Cardiac muscle cell (in vitro differentiated cells and primary cell): ENCODE data around the gene CALML6. TPM values are rescaled to one million over a fixed set of nuclear protein-coding genes. Genes with fewer than 3 reads are reported as not detected.

ENCODE experiments used
- DNase-seq, 2 donors: peaks; one replicate each; pipeline versions ENCODE4 v3.0.0 to v3.0.0-alpha.2; 2010 to 2017; ENCODE audit warnings: low read depth in 1 of 2, low spot score in 1 of 2
- H3K27ac ChIP-seq: fragments of 200-600 bp; sonication (generic); 2 replicates; pipeline ENCODE4 v1.5.1; 2016
- H3K27me3 ChIP-seq: fragments of 200-600 bp; sonication (generic); 2 replicates; pipeline ENCODE4 v1.6.0; 2016; ENCODE audit warnings: control low read depth
- H3K36me3 ChIP-seq: fragments of 200-600 bp; sonication (generic); 2 replicates; pipeline ENCODE4 v1.5.1; 2016; ENCODE audit warnings: control low read depth
- H3K4me1 ChIP-seq: fragments of 200-600 bp; sonication (generic); 2 replicates; pipeline ENCODE4 v1.8.1; 2017; ENCODE audit warnings: low read depth, mild to moderate bottlenecking, mixed run types
- H3K4me3 ChIP-seq: fragments of 200-600 bp; sonication (generic); 2 replicates; pipeline ENCODE4 v1.5.1; 2016; ENCODE audit warnings: mild to moderate bottlenecking
- H3K9me3 ChIP-seq: fragments of 200-600 bp; sonication (generic); 2 replicates; pipeline ENCODE4 v1.5.1; 2017; ENCODE audit warnings: low read depth, mild to moderate bottlenecking, control low read depth
- polyA plus RNA-seq: library from polyadenylated mRNA; unstranded; fragments of >200 nt; fragmentation: Nextera tagmentation; extraction: Ambion mirVana; gene quantifications from 2 replicates; pipeline ENCODE4 v1.2.1, GENCODE V29; 2016
- total RNA-seq: library from RNA; depleted of rRNA; stranded (reverse); fragments of >200 nt; gene quantifications from 2 replicates; pipeline ENCODE4 v1.2.3, GENCODE V29; 2016
- TF ChIP-seq, protein P1 (sequence below): IDR thresholded peaks from 2 replicates; pipeline ENCODE4 v1.5.1; 2012; ENCODE audit warnings: low read depth, mild to moderate bottlenecking, low read length

The CALML6 gene, protein sequence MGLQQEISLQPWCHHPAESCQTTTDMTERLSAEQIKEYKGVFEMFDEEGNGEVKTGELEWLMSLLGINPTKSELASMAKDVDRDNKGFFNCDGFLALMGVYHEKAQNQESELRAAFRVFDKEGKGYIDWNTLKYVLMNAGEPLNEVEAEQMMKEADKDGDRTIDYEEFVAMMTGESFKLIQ
- total RNA-seq: 0.63 TPM in 1 of 2 replicates, not detected in the other
- 0.28 TPM in 1 of 2 replicates, not detected in the other for polyA plus RNA-seq

DNA sequence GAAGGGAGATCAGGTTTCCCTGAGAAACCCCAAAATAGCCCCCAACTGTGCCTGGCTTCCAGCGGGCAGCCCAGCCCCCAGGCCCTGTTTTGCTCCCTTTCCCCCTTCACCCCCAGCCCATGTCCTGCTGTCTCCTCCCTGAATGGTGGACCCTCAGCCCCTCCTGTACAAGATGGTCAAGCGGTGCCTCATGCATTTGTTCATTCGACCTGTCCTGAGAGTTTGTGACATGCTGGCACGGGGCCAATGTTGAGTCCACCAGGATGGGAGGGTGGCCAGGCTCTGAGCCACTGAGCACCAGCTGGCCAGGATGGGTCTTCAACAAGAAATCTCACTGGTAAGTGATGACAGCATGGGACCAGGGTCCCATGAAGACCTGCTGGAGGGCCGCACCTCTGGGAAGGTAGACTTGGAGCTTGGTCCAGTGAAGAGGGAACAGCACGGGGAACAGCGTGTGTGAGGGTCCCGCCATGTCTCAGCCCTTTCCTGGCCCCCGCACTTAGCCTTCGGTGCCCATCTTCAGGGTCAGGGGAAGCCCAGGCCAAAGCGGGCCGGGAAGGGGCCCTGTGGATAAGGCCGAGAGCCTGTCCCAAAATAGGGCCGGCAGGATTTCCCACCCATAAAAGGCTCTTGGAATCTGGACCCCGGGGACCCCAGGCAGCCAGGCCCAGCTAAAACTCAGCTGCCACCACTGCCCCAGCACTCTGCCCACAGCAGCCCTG is at the start of gene CALML6:
Gene CALML6, plus strand, starts transcription at position 290 of the 722 bp plus-strand sequence. Its CDS starts 21 bp downstream, at position 311.
- DNase-seq: peak in 1 of 2 donors; percentile 45
- Histone ChIP-seq H3K36me3 (no peaks in the 10 kb centered on the region), H3K9me3 (no peaks in the 10 kb centered on the region), H3K27ac (peak within 1 kb of the TSS; percentile 7), H3K4me3 (no peak within 1 kb of the TSS), H3K4me1 (peaks cover 10% of the 10 kb centered on the region), H3K27me3 (no peaks in the 10 kb centered on the region)
- TF ChIP-seq, protein P1, sequence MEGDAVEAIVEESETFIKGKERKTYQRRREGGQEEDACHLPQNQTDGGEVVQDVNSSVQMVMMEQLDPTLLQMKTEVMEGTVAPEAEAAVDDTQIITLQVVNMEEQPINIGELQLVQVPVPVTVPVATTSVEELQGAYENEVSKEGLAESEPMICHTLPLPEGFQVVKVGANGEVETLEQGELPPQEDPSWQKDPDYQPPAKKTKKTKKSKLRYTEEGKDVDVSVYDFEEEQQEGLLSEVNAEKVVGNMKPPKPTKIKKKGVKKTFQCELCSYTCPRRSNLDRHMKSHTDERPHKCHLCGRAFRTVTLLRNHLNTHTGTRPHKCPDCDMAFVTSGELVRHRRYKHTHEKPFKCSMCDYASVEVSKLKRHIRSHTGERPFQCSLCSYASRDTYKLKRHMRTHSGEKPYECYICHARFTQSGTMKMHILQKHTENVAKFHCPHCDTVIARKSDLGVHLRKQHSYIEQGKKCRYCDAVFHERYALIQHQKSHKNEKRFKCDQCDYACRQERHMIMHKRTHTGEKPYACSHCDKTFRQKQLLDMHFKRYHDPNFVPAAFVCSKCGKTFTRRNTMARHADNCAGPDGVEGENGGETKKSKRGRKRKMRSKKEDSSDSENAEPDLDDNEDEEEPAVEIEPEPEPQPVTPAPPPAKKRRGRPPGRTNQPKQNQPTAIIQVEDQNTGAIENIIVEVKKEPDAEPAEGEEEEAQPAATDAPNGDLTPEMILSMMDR: no peak

DNA sequence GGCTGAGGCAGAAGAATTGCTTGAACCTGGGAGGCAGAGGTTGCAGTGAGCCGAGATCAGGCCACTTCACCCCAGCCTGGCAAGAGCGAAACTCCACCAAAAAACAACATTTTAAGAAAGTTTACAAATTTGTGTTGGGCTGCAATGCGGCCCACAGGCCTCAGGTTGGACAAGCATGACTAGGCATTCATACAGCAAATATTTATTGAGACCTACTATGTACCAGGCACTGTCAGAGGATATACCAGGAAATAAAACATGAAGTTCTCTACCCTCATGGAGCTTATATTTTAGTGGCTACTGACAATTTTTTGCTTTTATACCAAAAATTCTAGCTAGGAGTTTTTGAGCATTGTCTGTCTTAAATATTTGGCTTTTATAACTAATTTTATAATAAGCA is 47.9 kb upstream of the CALML6 start:
- TF ChIP-seq, protein P1: no peak
- H3K9me3 ChIP-seq: no peaks in the 10 kb centered on the region
- no peak overlapping the region for H3K4me3 ChIP-seq
- no peak for DNase-seq
- H3K27me3 ChIP-seq: no peaks in the 10 kb centered on the region
- no peaks in the 10 kb centered on the region for H3K4me1 ChIP-seq
- H3K27ac ChIP-seq: no peak overlapping the region
- H3K36me3 ChIP-seq: no peaks in the 10 kb centered on the region

DNA sequence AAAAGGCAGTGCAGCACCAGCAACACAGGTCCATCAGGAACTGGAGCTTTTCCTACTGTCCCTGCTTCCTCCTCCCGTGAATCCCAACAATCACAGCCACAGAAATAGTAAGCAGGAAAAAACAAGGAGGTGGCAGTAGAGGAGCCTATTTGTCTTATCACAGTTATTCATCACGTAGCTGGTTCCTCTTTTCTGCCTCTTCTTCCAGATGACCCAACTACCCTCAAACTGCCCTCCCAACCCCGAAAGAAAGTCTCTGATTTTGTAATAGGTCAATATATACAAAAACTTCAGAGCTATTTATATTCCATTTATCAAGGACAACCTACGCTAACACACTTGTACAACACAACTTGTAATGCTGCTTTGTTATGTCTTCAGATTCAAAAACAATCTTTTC is 45.6 kb upstream of the CALML6 start:
- DNase-seq: no peak

DNA sequence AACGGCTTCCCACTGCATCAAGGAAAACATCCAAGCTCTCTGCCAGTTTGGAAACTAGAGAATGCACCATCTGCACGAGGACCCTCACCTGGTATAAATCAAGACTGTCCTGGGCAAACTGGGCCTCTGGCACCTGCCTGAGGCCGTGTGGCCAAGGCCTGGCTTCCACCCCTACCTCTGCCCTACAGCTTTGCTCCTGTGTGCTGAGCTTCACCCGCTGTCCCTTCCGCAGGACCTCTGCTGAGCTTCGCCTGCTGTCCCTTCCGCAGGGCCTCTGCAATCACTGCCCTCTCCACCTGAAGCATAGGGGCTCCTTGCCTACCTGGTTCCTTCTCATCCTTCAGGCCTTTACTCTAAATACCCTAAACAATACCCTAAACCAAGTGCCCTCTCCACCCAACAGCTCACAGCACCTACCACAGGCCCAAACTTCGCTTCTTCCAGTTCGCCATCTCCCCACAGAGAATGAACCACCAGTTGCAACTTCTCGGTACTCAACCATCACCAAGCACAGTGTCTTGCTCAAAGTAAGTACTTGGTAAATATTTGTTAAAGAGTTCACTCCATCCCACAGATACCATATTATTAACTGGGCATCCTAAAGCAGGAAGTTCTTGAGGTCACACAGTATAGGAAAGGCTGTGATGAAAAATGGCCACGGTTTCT is 42.6 kb upstream of the CALML6 start:
- peaks cover 3% of the 10 kb centered on the region for H3K36me3 ChIP-seq
- no peaks in the 10 kb centered on the region for H3K9me3 ChIP-seq
- DNase-seq: no peak
- H3K4me3 ChIP-seq: no peak overlapping the region
- peak overlapping the region; percentile 50 for H3K27ac ChIP-seq
- TF ChIP-seq, protein P1: no peak
- H3K4me1 ChIP-seq: peaks cover 10% of the 10 kb centered on the region
- H3K27me3 ChIP-seq: no peaks in the 10 kb centered on the region

More for the DNA sequence above, 45.6 kb upstream of the CALML6 start:
- Histone ChIP-seq H3K27ac (no peak overlapping the region), H3K36me3 (no peaks in the 10 kb centered on the region), H3K4me3 (no peak overlapping the region), H3K9me3 (no peaks in the 10 kb centered on the region), H3K27me3 (no peaks in the 10 kb centered on the region), H3K4me1 (peaks cover 10% of the 10 kb centered on the region)
- TF ChIP-seq, protein P1: no peak

DNA sequence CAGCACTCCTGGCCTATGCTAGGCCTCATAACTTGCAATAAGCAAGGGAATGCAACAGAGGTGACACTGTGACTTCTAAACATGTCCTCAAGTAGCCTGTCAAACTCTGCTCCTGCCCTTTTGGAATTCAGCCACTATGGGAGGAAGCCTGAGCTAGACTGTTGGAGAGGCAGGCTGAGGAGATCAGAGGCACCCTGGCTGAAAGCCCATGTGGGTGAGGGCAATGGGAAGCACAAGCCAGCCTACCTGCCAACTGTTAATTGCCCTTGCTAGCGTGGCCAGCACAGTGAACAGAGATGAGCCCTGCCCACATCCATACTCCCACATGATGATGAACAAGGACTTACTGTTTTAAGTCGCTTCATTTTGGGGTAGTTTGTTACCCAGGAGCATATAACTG is 41.9 kb upstream of the CALML6 start:
- peak in 1 of 2 donors; percentile 39 for DNase-seq
- H3K4me3 ChIP-seq: no peak overlapping the region
- TF ChIP-seq, protein P1: no peak
- no peaks in the 10 kb centered on the region for H3K27me3 ChIP-seq
- peaks cover 10% of the 10 kb centered on the region for H3K4me1 ChIP-seq
- peak overlapping the region; percentile 50 for H3K27ac ChIP-seq
- peaks cover 3% of the 10 kb centered on the region for H3K36me3 ChIP-seq
- H3K9me3 ChIP-seq: no peaks in the 10 kb centered on the region
